Endodermal cell (in vitro differentiated cells): ENCODE measurements around the gene LAMP1. TPM values are rescaled to one million over a fixed set of nuclear protein-coding genes. Genes with fewer than 3 reads are reported as not detected.
A peak's percentile ranks its signal among the peaks of the same experiment; 100 is the strongest.
"Not testable (repeated sequence)": the region's sequence is repeated elsewhere in the genome, so short reads cannot be mapped to it uniquely, and the experiment has no call there.

Experiments
- DNase-seq: peaks from one replicate; pipeline ENCODE4 v3.0.0-alpha.2; 2017
- H3K27ac ChIP-seq: 2 replicates; pipeline ENCODE4 v1.5.1; 2013; ENCODE audit warnings: mild to moderate bottlenecking, low read depth, low read length, moderate library complexity
- H3K27me3 ChIP-seq: 2 replicates; pipeline ENCODE4 v1.6.1; 2013; ENCODE audit warnings: mild to moderate bottlenecking, low read length, moderate library complexity; ENCODE audit not compliant: insufficient read depth, control insufficient read depth, poor library complexity, severe bottlenecking
- H3K36me3 ChIP-seq: 2 replicates; pipeline ENCODE4 v1.7.0; 2013; ENCODE audit warnings: mild to moderate bottlenecking, low read length, moderate library complexity; ENCODE audit not compliant: control insufficient read depth, insufficient read depth
- H3K4me1 ChIP-seq: one replicate; pipeline ENCODE4 v1.7.0; 2013; ENCODE audit warnings: low read length; ENCODE audit not compliant: control insufficient read depth, insufficient read depth
- H3K4me3 ChIP-seq: 2 replicates; pipeline ENCODE4 v1.5.1; 2013; ENCODE audit warnings: mild to moderate bottlenecking, low read length, moderate library complexity
- H3K9ac ChIP-seq: 2 replicates; pipeline ENCODE4 v1.6.1; 2013; ENCODE audit warnings: mild to moderate bottlenecking, low read length, moderate library complexity; ENCODE audit not compliant: poor library complexity, severe bottlenecking; ENCODE audit errors: extremely low read depth
- H3K9me3 ChIP-seq: 2 replicates; pipeline ENCODE4 v1.6.1; 2013; ENCODE audit warnings: mild to moderate bottlenecking, low read length, moderate library complexity; ENCODE audit not compliant: control insufficient read depth
- H3K27ac Mint-ChIP-seq: 2 replicates; pipeline ENCODE4 v1.8.0; 2020; ENCODE audit warnings: mixed read lengths
- H3K27me3 Mint-ChIP-seq: 2 replicates; pipeline ENCODE4 v1.8.0; 2021; ENCODE audit warnings: mild to moderate bottlenecking, mixed read lengths; ENCODE audit not compliant: insufficient read depth
- H3K36me3 Mint-ChIP-seq: 2 replicates; pipeline ENCODE4 v1.8.0; 2020; ENCODE audit warnings: low read depth, mixed read lengths
- H3K4me1 Mint-ChIP-seq: 2 replicates; pipeline ENCODE4 v1.8.0; 2020; ENCODE audit warnings: mixed read lengths
- H3K4me3 Mint-ChIP-seq: 2 replicates; pipeline ENCODE4 v1.8.0; 2020; ENCODE audit warnings: mild to moderate bottlenecking, moderate library complexity, mixed read lengths
- H3K9me3 Mint-ChIP-seq: 2 replicates; pipeline ENCODE4 v1.8.0; 2020; ENCODE audit warnings: mild to moderate bottlenecking, mixed read lengths
- WGBS, 2 experiments: methylation state at CpG; one replicate each; pipeline versions ENCODE4 v1.1.5 to v1.1.7; 2013; ENCODE audit warnings: missing lambda C conversion rate in 2 of 2, mixed read lengths in 1 of 2; ENCODE audit not compliant: insufficient coverage in 1 of 2, insufficient read length in 1 of 2; 5-methylcytosine and 5-hydroxymethylcytosine counted together
- total RNA-seq, 2 donors: library from RNA; stranded (reverse); fragmentation: NEBNext Ultra II Directional in 1 of 2; extraction: Animal tissue kit (Norgen Biotek cat#: 25700) in 1 of 2; gene quantifications; 2 replicates in 1 of 2; 3 replicates in 1 of 2; pipeline ENCODE4 v1.2.1, GENCODE V29; 2021
- TF ChIP-seq, protein P1 (sequence below): fragments of 200-600 bp; sonication (generic); conservative IDR thresholded peaks from 2 replicates; pipeline ENCODE4 v1.5.0; 2021; ENCODE audit warnings: antibody characterized with exemption, mild to moderate bottlenecking

Gene LAMP1
- total RNA-seq, 2 donors from 2014 or later = 153 to 160 TPM

DNA sequence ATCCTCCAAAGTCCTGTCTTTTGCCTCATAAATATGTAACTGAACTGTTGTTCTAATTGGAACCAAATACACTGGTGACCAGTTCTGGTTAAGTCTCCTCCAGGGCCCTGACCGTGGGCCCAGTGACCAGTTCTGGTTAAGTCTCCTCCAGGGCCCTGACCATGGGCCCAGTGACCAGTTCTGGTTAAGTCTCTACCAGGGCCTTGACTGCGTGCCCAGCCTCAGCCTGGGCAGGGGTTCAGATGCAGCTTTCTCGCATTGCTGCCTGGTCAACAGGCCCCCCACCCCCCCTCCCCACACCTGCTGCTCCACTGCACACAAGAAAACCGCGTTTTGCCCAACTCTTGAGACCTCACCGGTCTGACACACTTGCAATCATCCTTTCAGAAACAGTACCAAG lies 70.7 kb downstream of the LAMP1 start:
- no peaks in the 10 kb centered on the region for H3K9me3 ChIP-seq
- H3K27me3 Mint-ChIP-seq = no peaks in the 10 kb centered on the region
- H3K4me1 ChIP-seq = no peaks in the 10 kb centered on the region
- no peak overlapping the region for H3K9ac ChIP-seq
- TF ChIP-seq, protein P1, sequence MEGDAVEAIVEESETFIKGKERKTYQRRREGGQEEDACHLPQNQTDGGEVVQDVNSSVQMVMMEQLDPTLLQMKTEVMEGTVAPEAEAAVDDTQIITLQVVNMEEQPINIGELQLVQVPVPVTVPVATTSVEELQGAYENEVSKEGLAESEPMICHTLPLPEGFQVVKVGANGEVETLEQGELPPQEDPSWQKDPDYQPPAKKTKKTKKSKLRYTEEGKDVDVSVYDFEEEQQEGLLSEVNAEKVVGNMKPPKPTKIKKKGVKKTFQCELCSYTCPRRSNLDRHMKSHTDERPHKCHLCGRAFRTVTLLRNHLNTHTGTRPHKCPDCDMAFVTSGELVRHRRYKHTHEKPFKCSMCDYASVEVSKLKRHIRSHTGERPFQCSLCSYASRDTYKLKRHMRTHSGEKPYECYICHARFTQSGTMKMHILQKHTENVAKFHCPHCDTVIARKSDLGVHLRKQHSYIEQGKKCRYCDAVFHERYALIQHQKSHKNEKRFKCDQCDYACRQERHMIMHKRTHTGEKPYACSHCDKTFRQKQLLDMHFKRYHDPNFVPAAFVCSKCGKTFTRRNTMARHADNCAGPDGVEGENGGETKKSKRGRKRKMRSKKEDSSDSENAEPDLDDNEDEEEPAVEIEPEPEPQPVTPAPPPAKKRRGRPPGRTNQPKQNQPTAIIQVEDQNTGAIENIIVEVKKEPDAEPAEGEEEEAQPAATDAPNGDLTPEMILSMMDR = no peak
- no peaks in the 10 kb centered on the region for H3K36me3 Mint-ChIP-seq
- H3K4me1 Mint-ChIP-seq = peaks cover under 1% of the 10 kb centered on the region
- no peak for DNase-seq
- H3K4me3 ChIP-seq = no peak overlapping the region
- no peak overlapping the region for H3K27ac Mint-ChIP-seq
- H3K27me3 ChIP-seq = no peaks in the 10 kb centered on the region
- 89 to 91% methylated on average over 6 of the region's 6 CpGs for WGBS, 2 experiments
- H3K4me3 Mint-ChIP-seq = no peak overlapping the region
- no peaks in the 10 kb centered on the region for H3K36me3 ChIP-seq
- H3K9me3 Mint-ChIP-seq = peaks cover 1% of the 10 kb centered on the region
- no peak overlapping the region for H3K27ac ChIP-seq

DNA sequence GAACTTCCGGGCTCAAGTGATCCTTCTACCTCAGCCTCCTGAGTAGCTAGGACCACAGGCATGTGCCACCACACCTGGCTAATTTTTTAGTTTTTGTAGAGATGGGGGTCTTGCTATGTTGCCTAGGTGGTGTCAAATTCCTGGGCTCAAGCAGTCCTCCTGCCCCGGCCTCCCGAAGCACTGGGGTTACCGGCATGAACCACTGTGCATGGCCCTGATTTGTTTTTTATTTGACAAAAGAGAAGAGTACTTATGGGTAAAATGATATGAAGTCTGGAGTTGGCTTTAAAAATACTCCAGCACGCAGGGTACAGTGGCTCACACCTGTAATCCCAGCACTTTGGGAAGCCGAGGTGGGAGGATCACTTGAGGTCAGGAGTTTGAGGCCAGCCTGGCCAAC lies 71.3 kb downstream of the LAMP1 start:
- H3K9ac ChIP-seq, H3K36me3 Mint-ChIP-seq, H3K4me3 Mint-ChIP-seq, DNase-seq, H3K4me1 ChIP-seq, H3K4me1 Mint-ChIP-seq, H3K27me3 ChIP-seq, H3K27ac ChIP-seq, H3K36me3 ChIP-seq, H3K9me3 Mint-ChIP-seq, H3K27me3 Mint-ChIP-seq, H3K9me3 ChIP-seq, H3K4me3 ChIP-seq, H3K27ac Mint-ChIP-seq: not testable (repeated sequence)
- WGBS, 2 experiments = 96 to 100% methylated on average over 1 to 6 of the region's 6 CpGs

DNA sequence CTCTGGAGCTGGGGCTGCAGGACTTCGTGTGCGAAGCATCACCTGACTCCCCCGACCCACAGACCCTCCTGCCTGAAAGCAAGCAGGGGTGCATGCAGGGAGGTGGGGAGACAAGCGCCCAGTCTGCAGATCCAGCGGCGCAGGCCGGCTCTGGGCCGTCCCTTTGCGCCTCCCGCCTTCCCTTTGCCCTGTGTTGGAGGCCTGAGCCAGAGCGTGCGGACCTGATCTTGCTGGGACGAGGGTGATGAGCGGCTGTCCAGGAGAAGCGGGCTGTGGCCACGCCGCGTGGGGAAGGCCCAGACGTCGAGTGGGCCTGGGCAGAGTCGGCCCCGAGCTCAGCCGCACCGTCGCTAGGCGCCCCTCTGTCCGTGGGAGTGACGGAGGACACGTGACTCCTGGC lies 72.2 kb downstream of the LAMP1 start:
- Mint-ChIP-seq H3K27ac (no peak overlapping the region), H3K36me3 (no peaks in the 10 kb centered on the region), H3K4me1 (no peaks in the 10 kb centered on the region), H3K9me3 (peaks cover 1% of the 10 kb centered on the region), H3K27me3 (no peaks in the 10 kb centered on the region), H3K4me3 (no peak overlapping the region)
- no peak overlapping the region for H3K27ac ChIP-seq
- no peak overlapping the region for H3K4me3 ChIP-seq
- H3K27me3 ChIP-seq = no peaks in the 10 kb centered on the region
- no peaks in the 10 kb centered on the region for H3K9me3 ChIP-seq
- H3K9ac ChIP-seq = no peak overlapping the region
- 92 to 94% methylated on average over 21 to 29 of the region's 29 CpGs for WGBS, 2 experiments
- no peaks in the 10 kb centered on the region for H3K36me3 ChIP-seq
- no peak for DNase-seq
- no peaks in the 10 kb centered on the region for H3K4me1 ChIP-seq
- TF ChIP-seq, protein P1 = no peak

DNA sequence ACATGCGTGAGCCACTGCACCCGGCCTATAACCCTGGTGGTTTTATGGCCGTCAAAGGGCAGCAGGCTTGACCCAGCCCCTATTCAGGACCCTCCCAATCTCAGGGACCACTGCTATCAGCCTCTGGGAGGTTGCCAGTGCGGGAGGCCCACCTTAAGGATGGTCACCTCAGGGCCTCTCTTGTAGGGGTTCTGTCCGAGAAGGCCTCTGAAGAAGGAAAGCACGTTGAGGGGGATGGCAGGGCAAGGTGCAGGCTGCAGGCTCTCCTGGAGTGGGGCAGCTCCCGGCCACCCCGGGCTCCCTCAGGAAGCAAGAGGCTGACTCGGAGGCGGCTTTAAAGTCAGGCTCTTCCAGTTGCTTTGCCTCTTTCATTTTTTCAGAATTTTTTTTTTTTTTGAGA lies 72.8 kb downstream of the LAMP1 start:
- no peak overlapping the region for H3K27ac ChIP-seq
- Mint-ChIP-seq H3K9me3 (peaks cover 1% of the 10 kb centered on the region), H3K4me1 (no peaks in the 10 kb centered on the region), H3K27ac (no peak overlapping the region), H3K27me3 (peaks cover 4% of the 10 kb centered on the region), H3K4me3 (no peak overlapping the region), H3K36me3 (no peaks in the 10 kb centered on the region)
- H3K4me1 ChIP-seq = no peaks in the 10 kb centered on the region
- no peak overlapping the region for H3K4me3 ChIP-seq
- no peaks in the 10 kb centered on the region for H3K9me3 ChIP-seq
- no peaks in the 10 kb centered on the region for H3K36me3 ChIP-seq
- WGBS, 2 experiments = 86 to 88% methylated on average over 8 to 10 of the region's 10 CpGs
- no peak overlapping the region for H3K9ac ChIP-seq
- TF ChIP-seq, protein P1 = no peak
- DNase-seq = peak; percentile 37
- no peaks in the 10 kb centered on the region for H3K27me3 ChIP-seq
